Fibroblast of the aortic adventitia (primary cell): Measurements from ENCODE around the gene MCAT. TPM values are rescaled to one million over a fixed set of nuclear protein-coding genes. Genes with fewer than 3 reads are reported as not detected.

Experiments used
- DNase-seq: peaks from one replicate; pipeline ENCODE4 v3.0.0-alpha.2; 2010; ENCODE audit warnings: low read depth
- H3K4me3 ChIP-seq: 2 replicates; pipeline ENCODE4 v1.5.1; 2011; ENCODE audit warnings: low read depth, mild to moderate bottlenecking, control low read depth, low read length, moderate library complexity
- total RNA-seq: library from RNA; depleted of rRNA; stranded (reverse); fragments of >200 nt; gene quantifications from 2 replicates; pipeline ENCODE4 v1.2.3, GENCODE V29; 2012; ENCODE audit warnings: low replicate concordance
- TF ChIP-seq, protein P1 (sequence below): IDR thresholded peaks from 2 replicates; pipeline ENCODE4 v1.5.1; 2011; ENCODE audit warnings: mild to moderate bottlenecking, low read length, control low read depth, inconsistent platforms; ENCODE audit not compliant: insufficient read depth

The MCAT gene
- total RNA-seq, 1 donor = 12.2 TPM

DNA sequence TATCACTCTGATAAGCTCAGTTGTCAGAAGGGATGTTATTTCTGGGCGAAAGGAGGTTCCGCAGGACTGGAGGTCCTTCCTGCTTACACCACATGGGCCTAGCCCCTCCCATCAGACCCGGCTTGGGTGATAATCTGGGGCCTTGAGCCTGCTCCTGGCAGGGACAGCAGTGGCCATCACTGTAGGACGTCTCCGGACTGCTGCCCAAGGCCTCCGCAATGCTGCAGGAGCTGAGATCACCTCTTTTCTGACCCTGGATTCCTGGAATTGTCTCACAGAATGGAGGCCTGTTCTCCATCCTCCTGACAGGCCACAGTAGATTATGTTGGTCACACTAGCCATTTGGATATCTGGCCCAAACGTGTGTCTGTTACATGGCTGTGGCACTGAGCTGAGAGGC, 41.9 kb downstream of the MCAT start:
- peak; percentile 21 for DNase-seq
- H3K4me3 ChIP-seq = no peak overlapping the region
- TF ChIP-seq, protein P1, sequence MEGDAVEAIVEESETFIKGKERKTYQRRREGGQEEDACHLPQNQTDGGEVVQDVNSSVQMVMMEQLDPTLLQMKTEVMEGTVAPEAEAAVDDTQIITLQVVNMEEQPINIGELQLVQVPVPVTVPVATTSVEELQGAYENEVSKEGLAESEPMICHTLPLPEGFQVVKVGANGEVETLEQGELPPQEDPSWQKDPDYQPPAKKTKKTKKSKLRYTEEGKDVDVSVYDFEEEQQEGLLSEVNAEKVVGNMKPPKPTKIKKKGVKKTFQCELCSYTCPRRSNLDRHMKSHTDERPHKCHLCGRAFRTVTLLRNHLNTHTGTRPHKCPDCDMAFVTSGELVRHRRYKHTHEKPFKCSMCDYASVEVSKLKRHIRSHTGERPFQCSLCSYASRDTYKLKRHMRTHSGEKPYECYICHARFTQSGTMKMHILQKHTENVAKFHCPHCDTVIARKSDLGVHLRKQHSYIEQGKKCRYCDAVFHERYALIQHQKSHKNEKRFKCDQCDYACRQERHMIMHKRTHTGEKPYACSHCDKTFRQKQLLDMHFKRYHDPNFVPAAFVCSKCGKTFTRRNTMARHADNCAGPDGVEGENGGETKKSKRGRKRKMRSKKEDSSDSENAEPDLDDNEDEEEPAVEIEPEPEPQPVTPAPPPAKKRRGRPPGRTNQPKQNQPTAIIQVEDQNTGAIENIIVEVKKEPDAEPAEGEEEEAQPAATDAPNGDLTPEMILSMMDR = no peak

DNA sequence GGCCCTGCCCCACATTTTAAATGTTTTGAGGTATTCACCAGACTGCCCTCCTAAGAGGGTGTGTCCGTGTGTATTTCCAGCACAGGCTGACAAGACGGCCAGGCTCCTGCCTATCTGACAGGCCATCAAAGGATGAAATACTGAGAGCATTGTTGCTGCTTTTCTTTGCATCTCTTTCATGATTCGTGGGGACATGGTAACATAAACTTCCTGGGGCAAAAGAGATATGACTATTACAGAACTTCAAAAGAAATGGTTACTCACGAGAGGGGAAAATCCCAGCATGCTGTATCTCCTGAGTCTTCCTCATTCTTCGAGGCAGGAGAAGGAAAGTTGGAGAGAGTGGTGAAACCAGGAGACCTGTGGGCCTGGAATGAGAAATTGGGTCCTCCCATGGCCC, 43.0 kb downstream of the MCAT start:
- TF ChIP-seq, protein P1 = no peak
- H3K4me3 ChIP-seq = no peak overlapping the region
- DNase-seq = no peak

DNA sequence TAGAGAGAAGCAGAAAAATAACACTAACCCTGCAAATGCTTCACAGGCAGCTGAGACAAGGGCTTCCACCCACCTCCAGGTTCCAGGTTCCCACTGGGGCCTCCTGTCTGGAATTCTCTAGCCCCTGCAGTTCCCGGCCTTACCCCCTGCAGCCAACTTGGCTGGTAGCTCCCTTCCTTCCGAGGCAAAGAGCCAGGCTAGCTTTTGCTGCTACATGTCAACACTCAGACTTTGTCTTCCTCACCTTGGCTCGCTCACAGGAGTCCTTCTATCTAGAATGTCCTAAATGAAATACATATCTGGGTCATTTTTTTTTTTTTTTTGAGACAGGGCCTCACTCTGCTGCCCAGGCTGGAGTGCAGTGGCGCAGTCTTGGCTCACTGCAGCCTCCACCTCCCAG, 44.1 kb downstream of the MCAT start:
- H3K4me3 ChIP-seq = no peak overlapping the region
- TF ChIP-seq, protein P1 = no peak
- no peak for DNase-seq

DNA sequence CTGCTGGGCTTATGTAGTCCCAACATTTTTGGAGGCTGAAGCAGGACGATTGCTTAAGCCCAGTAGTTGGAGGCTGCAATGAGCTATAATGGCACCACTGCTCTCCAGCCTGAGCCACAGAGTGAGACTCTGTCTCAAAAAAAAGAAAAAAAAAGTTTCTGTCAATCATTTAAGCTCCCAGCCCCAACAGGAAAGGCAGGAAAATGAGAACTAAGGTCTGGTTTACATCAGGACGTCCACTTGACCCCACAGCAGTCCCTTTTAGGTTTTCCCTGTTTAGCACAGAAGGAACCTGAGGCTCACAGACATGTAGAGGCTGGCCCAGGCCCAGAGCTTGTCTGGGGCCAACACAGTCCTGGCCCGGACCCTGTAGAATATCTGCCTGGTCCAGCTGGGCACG, 44.8 kb downstream of the MCAT start:
- TF ChIP-seq, protein P1 = no peak
- no peak for DNase-seq
- H3K4me3 ChIP-seq = no peak overlapping the region

DNA sequence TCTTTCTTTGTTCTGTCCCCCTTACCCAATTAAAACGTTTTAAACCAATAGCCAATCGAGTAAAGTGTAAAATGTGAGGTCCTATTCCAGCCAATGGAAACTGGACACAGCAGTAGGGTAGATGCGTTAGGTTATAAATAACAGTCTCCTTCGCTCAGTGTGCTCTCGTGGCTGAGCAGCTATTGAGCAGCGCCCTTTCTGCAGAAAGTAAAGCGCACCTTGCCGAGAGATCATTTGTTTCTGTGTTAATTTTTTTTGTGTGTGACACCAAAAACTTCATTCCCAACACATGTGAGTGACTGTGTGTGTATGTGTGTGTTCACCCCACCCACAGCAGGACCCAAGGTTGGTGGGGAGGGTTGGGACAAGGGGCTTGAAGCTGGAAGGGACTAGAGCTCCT, 46.8 kb downstream of the MCAT start:
- no peak overlapping the region for H3K4me3 ChIP-seq
- no peak for DNase-seq
- TF ChIP-seq, protein P1 = no peak

DNA sequence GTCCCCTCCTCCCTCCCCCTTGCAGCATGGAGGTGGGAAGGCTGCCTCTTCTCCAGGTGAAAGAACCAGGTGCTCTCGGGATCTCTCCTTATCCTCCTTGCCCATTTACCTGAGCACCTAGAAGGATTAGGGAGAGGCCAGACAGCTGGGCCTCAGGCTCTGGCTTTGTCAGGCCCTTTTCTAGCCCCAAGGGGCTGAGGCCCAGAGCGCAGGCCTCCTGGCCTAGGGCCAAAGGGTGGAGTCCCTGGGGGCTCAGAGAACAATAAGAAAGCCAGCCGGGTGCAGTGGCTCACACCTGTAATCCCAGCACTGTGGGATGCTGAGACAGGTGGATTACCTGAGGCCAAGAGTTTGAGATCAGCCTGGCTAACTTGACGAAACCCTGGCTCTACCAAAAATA, 48.6 kb downstream of the MCAT start:
- H3K4me3 ChIP-seq = no peak overlapping the region
- TF ChIP-seq, protein P1 = no peak
- DNase-seq = no peak

DNA sequence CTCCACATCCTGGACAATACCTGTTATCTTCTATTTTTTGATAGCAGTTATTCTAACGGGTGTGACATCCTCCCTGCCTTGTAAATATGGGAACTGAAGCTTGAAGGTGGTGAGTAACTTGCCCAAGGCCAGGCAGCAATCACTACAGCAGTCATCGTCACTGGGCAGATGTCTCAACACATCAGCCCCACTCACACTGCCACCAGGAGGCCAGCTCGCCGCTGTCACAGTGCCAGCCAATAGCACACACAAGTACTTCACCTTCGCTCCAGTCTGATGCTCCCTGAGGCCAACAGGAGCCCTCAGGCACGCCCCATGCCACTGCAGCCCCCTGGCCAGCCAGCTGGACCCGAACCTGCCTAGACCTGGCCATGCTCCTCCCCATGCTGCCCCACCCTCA, 49.1 kb downstream of the MCAT start:
- no peak for DNase-seq
- no peak overlapping the region for H3K4me3 ChIP-seq
- TF ChIP-seq, protein P1 = no peak
